GM19023 (cell line): ENCODE results near the gene CCDC183.
"Not testable (repeated sequence)": the region's sequence is repeated elsewhere in the genome, so short reads cannot be mapped to it uniquely, and the experiment has no call there.

ENCODE experiments used
- ATAC-seq: cut with Tn5 transposase; IDR thresholded peaks from one replicate; pipeline ENCODE4 v1.9.1; 2021; ENCODE audit warnings: mild to moderate bottlenecking, moderate library complexity; ENCODE audit not compliant: unreplicated experiment

Gene CCDC183

DNA sequence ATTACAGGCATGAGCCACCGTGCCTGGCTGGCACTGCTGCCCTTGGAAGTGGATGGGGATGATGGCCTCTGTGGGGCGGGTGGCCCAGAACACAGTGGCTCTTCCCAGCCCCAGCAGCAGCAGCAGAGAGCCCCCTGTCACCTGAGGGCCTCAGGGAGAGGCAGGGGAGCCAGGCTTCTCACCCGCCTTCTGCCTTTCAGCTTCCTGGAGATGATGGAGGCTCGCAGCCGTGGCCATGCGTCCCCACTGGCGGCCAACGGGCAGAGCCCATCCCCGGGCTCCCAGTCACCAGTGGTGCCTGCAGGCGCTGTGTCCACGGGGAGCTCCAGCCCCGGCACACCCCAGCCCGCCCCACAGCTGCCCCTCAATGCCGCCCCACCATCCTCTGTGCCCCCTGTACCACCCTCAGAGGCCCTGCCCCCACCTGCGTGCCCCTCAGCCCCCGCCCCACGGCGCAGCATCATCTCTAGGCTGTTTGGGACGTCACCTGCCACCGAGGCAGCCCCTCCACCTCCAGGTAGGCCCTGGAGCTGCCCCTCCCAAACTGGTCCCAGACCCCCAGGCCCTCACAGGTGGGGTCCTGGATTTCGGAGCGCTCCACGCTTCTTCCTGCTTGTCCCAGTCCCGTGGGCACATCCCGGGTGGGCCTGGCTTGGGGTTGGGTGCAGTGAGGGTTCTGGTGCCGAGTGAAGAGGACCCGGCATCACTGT is 41.2 kb downstream of the CCDC183 start:
- ATAC-seq = no peak

DNA sequence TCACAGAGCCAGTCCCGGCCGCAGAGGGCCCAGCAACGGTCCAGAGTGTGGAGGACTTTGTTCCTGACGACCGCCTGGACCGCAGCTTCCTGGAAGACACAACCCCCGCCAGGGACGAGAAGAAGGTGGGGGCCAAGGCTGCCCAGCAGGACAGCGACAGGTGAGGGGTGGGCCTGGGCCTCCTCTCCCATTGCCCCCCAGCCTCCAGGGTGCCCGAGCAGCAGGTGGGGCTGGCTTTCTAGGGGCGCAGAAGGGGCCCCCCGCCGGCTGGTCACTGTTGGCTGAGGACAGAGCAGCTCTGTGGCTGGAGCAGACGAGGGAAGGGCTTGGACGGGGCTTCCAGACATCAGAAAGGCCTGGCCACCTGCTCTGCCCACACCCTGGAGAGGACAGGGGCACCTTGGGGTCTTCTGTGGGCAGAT is 41.7 kb downstream of the CCDC183 start:
- ATAC-seq = not testable (repeated sequence)

DNA sequence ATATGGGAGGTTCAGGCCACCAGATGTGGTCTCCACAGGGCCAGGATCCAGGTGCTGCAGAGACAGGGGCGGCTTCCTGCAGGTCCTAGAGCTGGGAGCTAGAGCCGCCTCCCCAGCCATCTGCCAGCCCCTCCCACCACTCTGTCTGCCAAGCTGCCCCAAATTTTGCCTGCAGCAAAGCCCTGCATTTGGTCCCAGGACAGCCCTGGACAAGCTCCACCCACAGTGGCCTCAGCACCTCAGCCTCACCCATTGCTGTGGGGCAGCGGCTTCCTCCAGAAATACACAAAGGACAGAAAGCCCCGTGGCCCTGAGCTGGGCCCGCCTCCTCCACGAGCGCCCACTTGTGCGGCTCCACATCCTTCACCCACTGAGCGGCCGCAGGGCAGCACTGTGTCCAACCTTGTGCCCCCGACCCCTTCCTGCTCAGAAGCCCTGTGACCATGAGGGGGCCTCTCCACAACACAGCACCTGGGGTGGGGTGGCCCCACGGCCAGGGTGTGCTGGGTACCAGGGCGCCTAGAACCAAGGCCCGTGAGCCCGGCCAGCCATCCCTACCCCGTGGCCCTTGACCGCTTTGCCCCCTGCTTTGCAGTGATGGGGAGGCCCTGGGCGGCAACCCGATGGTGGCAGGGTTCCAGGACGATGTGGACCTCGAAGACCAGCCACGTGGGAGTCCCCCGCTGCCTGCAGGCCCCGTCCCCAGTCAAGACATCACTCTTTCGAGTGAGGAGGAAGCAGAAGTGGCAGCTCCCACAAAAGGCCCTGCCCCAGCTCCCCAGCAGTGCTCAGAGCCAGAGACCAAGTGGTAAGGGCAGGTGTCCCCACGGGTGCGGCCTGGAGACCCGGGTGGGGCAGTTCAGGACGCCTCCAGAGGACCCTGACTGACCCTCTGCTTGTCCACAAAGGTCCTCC is 42.4 kb downstream of the CCDC183 start:
- ATAC-seq = no peak

DNA sequence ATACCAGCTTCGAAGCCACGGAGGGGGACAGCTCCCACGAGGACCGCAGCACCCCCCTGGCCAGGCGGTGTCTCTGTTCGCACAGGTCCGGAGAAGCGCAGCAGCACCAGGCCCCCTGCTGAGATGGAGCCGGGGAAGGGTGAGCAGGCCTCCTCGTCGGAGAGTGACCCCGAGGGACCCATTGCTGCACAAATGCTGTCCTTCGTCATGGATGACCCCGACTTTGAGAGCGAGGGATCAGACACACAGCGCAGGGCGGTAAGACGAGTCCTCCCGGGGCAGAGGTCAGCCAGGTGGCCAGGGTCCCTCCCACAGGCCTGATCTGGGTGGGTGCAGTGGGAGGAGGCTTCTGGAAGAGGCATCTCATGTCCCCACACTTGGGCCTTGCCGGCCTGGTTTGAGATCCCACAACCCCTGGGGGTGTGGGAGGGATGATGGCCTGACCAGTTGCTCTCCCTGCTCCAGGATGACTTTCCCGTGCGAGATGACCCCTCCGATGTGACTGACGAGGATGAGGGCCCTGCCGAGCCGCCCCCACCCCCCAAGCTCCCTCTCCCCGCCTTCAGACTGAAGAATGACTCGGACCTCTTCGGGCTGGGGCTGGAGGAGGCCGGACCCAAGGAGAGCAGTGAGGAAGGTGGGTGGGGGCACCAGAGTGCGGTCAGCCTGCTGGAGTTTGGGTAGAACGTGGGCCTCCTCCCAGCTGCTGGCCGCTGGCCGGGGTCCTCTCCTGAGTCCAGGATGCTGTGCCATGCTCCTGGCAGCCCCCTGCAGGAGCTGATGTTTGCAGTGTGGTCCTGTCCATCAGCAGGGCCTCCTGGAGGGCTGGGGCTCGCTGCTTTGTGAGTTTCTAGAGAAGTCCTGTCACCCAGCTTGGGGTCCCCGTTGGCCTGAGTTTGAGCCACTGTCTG is 43.3 kb downstream of the CCDC183 start:
- ATAC-seq = no peak

DNA sequence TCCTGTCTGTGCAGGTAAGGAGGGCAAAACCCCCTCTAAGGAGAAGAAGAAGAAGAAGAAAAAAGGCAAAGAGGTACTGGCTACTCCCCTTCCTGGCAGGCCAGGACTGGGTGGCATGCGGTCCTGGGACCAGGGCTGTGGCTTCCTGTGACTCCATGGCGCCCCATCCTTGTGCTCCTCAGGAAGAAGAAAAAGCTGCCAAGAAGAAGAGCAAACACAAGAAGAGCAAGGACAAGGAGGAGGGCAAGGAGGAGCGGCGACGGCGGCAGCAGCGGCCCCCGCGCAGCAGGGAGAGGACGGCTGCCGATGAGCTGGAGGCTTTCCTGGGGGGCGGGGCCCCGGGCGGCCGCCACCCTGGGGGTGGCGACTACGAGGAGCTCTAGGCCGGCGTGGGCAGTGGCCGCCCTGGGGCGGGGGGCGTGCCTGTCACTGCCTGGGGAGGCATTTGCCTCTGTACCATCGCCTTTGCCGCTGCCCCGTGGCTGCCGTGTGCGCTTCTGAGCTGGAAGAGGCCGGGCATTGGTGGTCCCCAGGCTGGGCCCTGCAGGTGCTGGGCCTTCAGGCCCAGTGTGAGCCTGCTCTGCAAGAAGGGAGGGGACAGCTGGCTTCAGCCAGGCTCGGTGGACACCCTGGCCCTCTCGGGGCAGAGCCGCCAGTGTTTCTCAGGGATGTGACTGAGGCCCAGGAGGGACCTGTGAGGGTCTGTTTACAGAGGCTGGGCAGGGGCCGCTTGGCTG is 44.2 kb downstream of the CCDC183 start:
- no peak for ATAC-seq

DNA sequence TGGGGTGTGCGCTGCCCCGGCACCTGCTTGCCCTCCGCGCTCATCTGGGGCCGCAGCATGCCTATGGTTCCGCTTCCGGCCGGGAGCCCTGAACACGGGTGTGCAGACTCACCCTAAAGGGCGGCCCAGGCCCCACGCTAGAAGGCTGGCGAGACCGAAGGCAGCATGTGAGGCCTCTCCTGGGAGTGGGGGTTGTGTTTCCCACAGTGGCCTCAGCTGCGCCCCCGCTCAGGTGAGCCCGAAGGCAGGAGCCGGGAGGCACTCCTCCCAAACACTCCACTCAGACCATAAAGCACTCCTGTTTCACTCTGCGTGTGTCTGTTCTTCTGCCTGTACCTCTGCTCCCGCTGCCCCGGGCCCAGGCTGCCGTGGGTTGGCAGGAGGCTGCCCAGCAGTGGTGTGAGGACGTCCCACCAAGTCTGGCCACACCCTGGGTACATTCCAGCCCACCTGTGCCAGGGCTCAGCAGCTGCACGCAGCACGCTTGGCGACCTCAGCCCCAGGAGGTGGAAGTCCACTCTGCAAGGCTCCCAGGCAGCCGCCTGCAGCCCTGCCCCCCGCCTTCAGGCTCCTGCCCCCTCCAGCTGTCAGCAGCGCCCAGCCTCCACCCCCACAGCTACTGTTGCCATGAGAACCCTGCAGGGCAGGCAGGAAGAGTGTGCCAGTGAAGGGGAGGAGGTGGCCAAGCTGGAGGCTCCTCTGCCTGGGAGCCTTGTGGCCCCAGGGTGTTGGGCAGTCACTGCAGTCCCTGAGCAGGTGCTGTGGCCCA is 44.9 kb downstream of the CCDC183 start:
- ATAC-seq = no peak

DNA sequence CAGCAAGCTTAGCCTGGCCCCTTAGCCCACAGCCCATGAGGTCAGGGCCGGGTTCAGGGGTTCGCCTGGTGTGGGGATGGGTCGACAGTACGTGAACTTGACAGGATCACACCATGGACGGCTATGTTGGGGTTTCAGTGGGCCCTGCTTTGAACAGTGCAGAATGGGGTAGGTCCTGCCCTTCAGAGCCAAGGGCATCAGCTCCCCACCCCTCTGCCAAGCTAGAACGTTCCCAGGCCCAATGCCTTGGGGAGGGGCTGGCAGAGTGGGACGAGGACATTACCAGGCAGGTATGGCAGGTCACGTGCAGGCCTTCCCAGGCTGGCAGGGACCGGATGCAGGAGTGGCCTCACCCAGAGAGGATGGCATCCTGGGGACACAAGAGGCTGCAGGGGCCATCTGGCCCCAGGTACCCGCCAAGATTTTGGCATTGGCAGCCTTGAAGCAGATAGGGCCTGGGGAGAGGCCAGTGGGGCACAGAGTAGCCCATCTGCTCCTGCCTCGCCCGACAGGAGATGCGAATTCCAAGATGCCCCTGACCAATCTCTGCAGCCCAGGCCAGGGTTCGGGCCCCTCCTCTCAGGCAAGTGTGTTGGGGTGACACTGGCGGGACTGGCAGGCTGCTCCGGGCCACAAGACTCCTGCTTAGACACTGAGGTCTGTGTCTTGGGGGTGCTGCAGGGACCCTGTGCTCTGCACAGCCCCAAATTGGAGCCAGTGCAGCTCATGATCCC is 45.7 kb downstream of the CCDC183 start:
- ATAC-seq = not testable (repeated sequence)

DNA sequence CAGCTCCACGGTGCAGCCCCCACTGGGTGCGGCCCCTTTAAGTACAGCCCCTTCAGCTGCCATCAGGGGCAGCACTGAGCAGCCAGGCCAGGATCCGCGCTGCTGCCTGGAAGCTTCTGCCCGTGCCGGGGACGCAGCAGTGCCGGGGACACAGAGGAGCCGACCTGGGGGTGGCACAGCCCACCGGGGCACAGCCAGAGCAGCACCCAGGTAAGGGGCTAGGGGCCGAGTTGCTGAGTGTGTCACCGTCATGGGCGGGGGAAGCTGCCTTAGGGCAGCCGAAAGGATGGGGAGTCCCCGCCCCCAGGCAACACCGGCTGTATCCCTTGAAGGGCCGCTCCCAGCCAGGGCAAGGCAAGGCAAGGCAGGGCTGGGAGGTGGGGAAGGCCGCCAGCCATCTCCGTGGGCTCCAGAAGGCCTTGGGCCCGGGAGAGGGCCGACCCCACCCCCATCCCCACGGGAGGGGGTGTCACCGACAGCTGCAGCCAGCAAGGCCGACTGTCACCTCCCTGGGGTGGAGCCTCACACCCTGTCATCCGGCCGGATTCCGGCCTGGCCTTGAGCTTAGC is 46.3 kb downstream of the CCDC183 start, which contains the start of gene AJM1:
TSS of gene AJM1 (plus strand) at position 99 of the 569 bp plus-strand sequence. CDS start 1,937 bp downstream, outside the sequence.
- ATAC-seq = peak; percentile 75

DNA sequence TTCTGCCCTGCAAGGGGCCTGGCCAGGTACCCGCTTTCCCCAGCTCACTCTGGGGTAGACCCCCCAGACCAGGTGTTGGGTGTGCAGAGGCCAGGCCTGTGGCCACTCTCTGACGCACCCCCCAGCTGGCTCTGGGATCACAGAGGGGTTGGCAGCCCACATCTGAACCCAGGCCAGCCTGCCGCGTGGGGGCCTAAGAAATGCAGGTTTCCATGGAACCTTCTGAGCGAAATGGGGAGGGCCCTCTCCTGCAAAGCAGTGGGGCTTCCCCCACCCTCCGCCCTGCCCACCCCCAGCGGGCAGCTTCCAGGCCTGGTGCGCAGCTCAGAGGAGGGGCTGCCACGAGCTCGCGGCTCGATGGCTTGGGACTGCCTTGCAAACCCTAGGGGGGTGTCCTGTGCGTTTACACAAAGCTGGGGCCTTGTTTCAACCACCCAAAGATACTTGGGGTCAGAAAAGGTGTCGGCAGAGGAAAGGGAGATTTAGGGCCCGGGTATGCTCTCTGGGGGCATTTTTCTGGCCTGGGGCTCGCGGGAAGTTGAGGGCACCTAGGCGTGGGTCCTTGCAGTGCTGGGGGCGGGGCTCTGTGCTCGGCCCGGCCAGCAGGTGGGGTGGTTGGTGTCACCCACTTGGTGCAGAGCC is 47.1 kb downstream of the CCDC183 start:
- ATAC-seq = not testable (repeated sequence)

DNA sequence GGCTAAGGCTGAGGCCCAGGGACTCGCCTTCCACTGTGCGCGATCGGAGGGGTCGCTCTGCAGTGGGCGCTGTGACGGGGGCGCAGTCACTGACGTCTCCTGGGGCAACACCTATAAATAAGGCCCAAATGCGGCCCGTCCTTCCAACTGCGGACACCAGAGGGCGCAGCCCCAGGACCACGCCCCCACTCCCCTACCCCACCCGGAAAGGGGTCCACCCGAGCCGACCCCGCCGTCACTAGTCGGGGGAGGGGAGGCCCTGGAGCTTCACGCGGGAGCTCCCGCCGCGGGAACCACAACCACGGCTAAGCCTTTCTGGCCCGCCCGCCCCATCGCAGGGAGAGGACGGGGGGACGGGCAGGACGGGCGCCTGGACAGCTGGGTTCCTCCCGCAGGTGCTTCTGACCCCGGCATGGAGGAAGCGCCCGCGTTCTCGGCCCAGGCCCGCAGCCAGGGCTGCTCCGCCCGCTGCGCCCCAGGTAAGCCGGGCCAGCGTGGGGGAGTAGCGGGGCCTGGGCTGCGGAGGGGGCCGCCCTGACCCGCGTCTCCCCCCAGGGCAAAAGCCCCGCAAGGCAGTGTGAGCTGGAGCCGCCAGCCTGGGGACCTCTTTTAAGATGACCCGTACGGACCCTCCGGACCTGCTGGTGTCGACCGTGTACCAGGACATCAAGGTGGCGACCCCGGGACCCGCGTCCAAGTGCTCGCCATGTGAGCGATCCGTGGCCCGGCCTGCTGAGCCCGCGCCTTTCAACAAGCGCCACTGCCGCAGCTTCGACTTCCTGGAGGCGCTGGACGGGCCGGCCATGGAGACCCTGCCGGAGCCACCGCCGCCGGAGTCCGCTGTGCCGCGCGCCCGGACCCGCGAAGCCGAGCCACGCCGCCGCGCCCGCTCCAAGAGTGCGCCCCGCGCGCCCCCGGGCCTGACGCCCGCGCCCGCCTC is 47.9 kb downstream of the CCDC183 start:
- not testable (repeated sequence) for ATAC-seq

DNA sequence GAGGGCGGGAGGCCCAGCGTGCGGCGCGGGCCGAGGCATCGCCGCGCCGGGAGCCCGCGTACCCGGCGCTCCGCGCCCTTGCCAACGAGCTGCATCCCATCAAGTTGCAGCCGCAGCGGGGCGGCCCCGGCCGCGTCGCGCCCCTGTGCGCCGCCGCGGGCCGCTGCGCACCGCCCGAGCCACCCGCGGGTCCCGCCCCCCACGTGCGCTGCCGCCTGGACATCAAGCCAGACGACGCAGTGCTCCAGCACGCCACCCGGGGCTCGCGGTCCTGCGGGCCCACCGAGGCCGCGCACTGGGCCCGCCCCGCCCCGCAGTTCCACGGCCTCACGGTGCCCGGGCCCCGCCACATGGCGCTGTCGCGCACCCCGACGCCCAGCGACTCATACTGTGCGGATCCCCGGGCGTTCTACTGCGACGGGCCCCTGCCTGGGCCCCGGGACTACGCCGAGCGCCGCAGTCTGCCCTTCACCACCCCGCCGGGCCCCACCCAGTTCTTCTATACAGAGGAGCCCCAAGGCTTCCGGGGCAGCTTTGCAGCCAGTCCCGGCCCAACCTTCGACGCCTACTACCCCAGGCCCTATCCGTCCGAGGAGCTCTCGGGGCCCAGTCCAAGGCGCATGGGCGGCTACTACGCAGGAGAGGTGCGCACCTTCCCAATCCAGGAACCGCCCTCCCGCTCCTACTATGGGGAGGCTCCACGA is 48.8 kb downstream of the CCDC183 start:
- no peak for ATAC-seq

DNA sequence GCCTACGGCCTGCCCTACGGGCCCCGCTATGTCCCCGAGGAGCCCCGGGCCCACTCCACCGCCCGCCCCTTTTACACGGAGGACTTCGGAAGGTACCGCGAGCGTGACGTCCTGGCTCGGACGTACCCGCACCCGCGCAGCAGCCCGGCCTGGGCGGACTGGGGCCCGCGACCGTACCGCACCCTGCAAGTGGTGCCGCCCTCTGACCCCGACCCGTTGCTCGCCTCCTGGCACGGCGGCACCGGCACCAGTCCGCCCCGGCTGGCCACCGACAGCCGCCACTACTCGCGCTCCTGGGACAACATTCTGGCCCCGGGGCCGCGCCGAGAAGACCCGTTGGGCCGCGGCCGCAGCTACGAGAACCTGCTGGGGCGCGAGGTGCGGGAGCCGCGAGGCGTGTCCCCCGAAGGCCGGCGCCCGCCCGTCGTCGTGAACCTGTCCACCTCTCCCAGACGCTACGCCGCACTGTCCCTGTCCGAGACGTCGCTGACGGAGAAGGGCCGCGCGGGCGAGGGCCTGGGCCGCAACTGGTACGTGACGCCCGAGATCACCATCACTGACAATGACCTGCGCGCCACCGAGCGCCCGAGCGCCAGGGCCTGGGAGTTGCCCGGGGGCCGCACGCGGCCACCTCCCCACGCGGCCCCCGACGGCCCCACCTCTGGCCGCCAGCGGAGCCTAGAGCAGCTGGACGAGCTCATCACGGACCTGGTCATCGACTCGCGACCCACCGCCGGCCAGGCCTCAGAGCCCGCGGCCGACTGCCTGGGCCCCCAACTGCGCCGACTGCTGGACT is 49.5 kb downstream of the CCDC183 start:
- ATAC-seq = no peak

DNA sequence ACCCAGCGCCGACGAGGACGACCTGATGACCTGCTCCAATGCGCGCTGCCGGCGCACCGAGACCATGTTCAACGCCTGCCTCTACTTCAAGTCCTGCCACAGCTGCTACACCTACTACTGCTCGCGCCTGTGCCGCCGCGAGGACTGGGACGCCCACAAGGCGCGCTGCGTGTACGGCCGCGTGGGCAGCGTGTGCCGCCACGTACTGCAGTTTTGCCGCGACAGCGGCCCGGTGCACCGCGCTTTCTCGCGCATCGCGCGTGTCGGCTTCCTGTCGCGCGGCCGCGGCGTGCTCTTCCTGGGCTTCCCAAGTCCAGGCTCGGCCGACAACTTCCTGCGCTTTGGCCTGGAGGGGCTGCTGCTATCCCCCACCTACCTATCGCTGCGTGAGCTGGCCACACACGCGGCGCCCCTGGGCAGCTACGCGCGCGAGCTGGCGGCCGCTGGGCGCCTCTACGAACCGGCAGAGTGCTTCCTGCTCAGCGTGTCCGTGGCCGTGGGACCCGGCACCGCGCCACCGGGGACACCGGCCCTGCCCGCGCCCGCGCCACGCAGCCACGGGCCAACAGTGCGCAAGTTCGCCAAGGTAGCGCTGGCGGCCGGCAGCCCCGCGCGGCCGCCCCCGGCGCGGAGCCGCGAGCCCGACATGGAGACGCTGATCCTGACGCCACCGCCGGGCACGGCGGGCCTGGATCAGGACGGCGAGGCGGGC is 50.4 kb downstream of the CCDC183 start:
- no peak for ATAC-seq

DNA sequence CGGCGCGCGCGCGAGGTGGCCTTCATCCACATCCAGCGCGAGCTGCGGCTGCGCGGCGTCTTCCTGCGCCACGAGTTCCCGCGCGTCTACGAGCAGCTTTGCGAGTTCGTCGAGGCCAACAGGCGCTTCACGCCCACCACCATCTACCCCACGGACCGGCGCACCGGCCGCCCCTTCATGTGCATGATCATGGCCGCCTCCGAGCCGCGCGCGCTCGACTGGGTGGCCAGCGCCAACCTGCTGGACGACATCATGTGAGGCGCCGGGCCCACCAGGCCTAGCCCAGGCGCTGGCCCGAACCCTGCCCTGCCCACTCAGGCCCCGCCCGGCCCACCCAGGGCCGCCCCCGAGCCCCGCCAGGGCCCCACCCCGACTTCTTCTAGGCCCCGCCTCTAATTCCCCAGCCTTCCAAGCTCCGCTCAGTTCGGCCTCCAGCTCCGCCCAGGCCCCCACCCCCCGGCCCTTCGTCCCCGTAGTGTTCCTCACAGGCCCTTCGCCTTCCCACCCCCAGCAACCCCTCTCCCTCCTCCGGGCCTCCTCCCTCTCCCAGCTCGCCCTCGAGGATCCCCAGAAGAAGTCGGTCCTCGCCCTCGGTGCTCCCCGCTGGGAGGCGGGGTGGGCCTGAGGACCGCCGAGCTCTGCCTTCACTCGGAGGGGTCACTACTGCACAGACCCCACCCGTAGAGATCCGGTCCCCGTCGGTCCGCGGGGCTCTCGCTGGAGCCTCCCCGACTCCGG is 51.1 kb downstream of the CCDC183 start:
- ATAC-seq = no peak
